OCI-LY1 (cell line): ENCODE measurements around the gene ANKRD1.

Experiments used
- H2AFZ ChIP-seq: fragments of 200-600 bp; sonication (generic), shearing (Covaris generic); 2 replicates; pipeline ENCODE4 v1.6.0; 2014; ENCODE audit warnings: antibody characterized with exemption, mild to moderate bottlenecking, low read length
- H3F3A ChIP-seq: fragments of 200-600 bp; sonication (generic), shearing (Covaris generic); 2 replicates; pipeline ENCODE4 v1.6.0; 2014; ENCODE audit warnings: mild to moderate bottlenecking, antibody characterized with exemption, low read length, moderate library complexity; ENCODE audit not compliant: insufficient read depth
- H3K27ac ChIP-seq: fragments of 200-600 bp; sonication (generic); 2 replicates; pipeline ENCODE4 v1.5.1; 2014; ENCODE audit warnings: low read length, mixed run types, mild to moderate bottlenecking, low read depth; ENCODE audit not compliant: poor library complexity, severe bottlenecking
- H3K27me3 ChIP-seq: fragments of 200-600 bp; sonication (generic); 2 replicates; pipeline ENCODE4 v1.6.0; 2014; ENCODE audit warnings: antibody characterized with exemption, mild to moderate bottlenecking, low read length, moderate library complexity; ENCODE audit not compliant: insufficient read depth
- H3K36me3 ChIP-seq: fragments of 200-600 bp; sonication (generic); 2 replicates; pipeline ENCODE4 v1.6.1; 2014; ENCODE audit warnings: mild to moderate bottlenecking, antibody characterized with exemption, low read length, moderate library complexity, mixed read lengths; ENCODE audit not compliant: insufficient read depth
- H3K4me1 ChIP-seq: fragments of 200-600 bp; sonication (generic); 2 replicates; pipeline ENCODE4 v1.5.1; 2014; ENCODE audit warnings: mild to moderate bottlenecking, low read length, moderate library complexity; ENCODE audit not compliant: insufficient read depth, severe bottlenecking
- H3K4me2 ChIP-seq: fragments of 200-600 bp; sonication (generic), shearing (Covaris generic); 2 replicates; pipeline ENCODE4 v1.6.1; 2014; ENCODE audit warnings: low read length
- H3K4me3 ChIP-seq: fragments of 200-600 bp; sonication (generic); 2 replicates; pipeline ENCODE4 v1.5.1; 2014; ENCODE audit warnings: low read length, low read depth, mild to moderate bottlenecking, mixed read lengths; ENCODE audit not compliant: poor library complexity, severe bottlenecking
- H3K79me2 ChIP-seq: fragments of 200-600 bp; shearing (Covaris generic); 2 replicates; pipeline ENCODE4 v1.6.1; 2016; ENCODE audit warnings: mixed run types, low read length, mixed read lengths; ENCODE audit not compliant: insufficient read depth
- H3K9ac ChIP-seq: fragments of 200-600 bp; sonication (generic), shearing (Covaris generic); 2 replicates; pipeline ENCODE4 v1.6.1; 2014; ENCODE audit warnings: mild to moderate bottlenecking, low read length, mixed read lengths
- H3K9me2 ChIP-seq: fragments of 200-600 bp; sonication (generic), shearing (Covaris generic); 2 replicates; pipeline ENCODE4 v1.6.1; 2014; ENCODE audit warnings: low read depth, mild to moderate bottlenecking, low read length, mixed read lengths
- H3K9me3 ChIP-seq: fragments of 200-600 bp; shearing (Covaris generic); 2 replicates; pipeline ENCODE4 v1.6.1; 2014; ENCODE audit warnings: low read length, mixed read lengths
- H4K20me1 ChIP-seq: fragments of 200-600 bp; sonication (generic), shearing (Covaris generic); 2 replicates; pipeline ENCODE4 v1.6.0; 2016; ENCODE audit warnings: mild to moderate bottlenecking, low read length; ENCODE audit not compliant: insufficient read depth
- EZH2 ChIP-seq: fragments of 200-600 bp; sonication (generic), shearing (Covaris generic); IDR thresholded peaks from 2 replicates; pipeline ENCODE4 v1.8.0; 2017; ENCODE audit warnings: borderline replicate concordance, mixed run types, mild to moderate bottlenecking, antibody characterized with exemption, low read length, moderate library complexity, mixed read lengths
- TF ChIP-seq, protein P1 (sequence below): fragments of 200-600 bp; sonication (generic), shearing (Covaris generic); IDR thresholded peaks from 2 replicates; pipeline ENCODE4 v1.5.1; 2017; ENCODE audit warnings: mild to moderate bottlenecking, antibody characterized with exemption, low read length, moderate library complexity, mixed read lengths

The ANKRD1 gene

GRCh38 chr10:90917238-90917967 lies 3.5 kb downstream of the ANKRD1 start:
- Histone ChIP-seq H3K79me2 (no peaks in the 10 kb centered on the region), H3K4me1 (no peaks in the 10 kb centered on the region), H3K36me3 (no peaks in the 10 kb centered on the region), H3K9me2 (no peaks in the 10 kb centered on the region), H3K27me3 (no peaks in the 10 kb centered on the region), H3K9me3 (no peaks in the 10 kb centered on the region), H3K4me2 (no peak overlapping the region), H3K4me3 (no peak overlapping the region), H3K9ac (no peak overlapping the region), H2AFZ (no peak overlapping the region), H3K27ac (no peak overlapping the region), H4K20me1 (no peaks in the 10 kb centered on the region), H3F3A (no peaks in the 10 kb centered on the region)
- TF ChIP-seq EZH2: no peak
- TF ChIP-seq, protein P1, sequence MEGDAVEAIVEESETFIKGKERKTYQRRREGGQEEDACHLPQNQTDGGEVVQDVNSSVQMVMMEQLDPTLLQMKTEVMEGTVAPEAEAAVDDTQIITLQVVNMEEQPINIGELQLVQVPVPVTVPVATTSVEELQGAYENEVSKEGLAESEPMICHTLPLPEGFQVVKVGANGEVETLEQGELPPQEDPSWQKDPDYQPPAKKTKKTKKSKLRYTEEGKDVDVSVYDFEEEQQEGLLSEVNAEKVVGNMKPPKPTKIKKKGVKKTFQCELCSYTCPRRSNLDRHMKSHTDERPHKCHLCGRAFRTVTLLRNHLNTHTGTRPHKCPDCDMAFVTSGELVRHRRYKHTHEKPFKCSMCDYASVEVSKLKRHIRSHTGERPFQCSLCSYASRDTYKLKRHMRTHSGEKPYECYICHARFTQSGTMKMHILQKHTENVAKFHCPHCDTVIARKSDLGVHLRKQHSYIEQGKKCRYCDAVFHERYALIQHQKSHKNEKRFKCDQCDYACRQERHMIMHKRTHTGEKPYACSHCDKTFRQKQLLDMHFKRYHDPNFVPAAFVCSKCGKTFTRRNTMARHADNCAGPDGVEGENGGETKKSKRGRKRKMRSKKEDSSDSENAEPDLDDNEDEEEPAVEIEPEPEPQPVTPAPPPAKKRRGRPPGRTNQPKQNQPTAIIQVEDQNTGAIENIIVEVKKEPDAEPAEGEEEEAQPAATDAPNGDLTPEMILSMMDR: no peak

- Histone ChIP-seq H3F3A (no peaks in the 10 kb centered on the region), H3K9me3 (no peaks in the 10 kb centered on the region), H3K27me3 (no peaks in the 10 kb centered on the region), H3K79me2 (no peaks in the 10 kb centered on the region), H4K20me1 (no peaks in the 10 kb centered on the region), H3K9ac (no peak overlapping the region), H3K36me3 (no peaks in the 10 kb centered on the region), H3K4me3 (no peak overlapping the region), H3K4me1 (no peaks in the 10 kb centered on the region), H3K4me2 (no peak overlapping the region), H2AFZ (no peak overlapping the region), H3K27ac (no peak overlapping the region), H3K9me2 (no peaks in the 10 kb centered on the region)
- TF ChIP-seq, protein P1: no peak
These were observed 4.3 kb downstream of the ANKRD1 start for GRCh38 chr10:90916392-90917237.

DNA sequence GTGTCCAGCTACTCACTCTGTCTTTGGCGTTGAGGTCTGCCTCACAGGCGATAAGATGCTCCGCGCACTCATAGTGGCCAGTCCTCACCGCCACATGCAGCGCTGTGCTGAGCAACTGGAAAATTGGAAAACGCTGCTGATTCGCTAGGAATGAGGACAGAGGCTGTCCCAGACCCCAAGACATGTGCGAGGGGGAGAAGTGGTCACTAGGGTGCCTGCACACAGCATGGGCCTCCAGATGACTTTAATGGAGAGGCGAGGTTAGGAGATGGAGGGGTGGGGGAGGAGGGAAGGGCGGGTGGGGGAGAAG lies 5.2 kb downstream of the ANKRD1 start:
- Histone ChIP-seq H3K4me2 (no peak overlapping the region), H3K9ac (no peak overlapping the region), H3K9me3 (no peaks in the 10 kb centered on the region), H3K27ac (no peak overlapping the region), H3K4me1 (no peaks in the 10 kb centered on the region), H3K27me3 (no peaks in the 10 kb centered on the region), H3K9me2 (no peaks in the 10 kb centered on the region), H3K79me2 (no peaks in the 10 kb centered on the region), H4K20me1 (no peaks in the 10 kb centered on the region), H2AFZ (no peak overlapping the region), H3K4me3 (no peak overlapping the region), H3F3A (no peaks in the 10 kb centered on the region), H3K36me3 (no peaks in the 10 kb centered on the region)
- TF ChIP-seq, protein P1: no peak
- TF ChIP-seq EZH2: no peak
